HCT116 (cell line): ENCODE results near the gene IQGAP3. TPM values are rescaled to one million over a fixed set of nuclear protein-coding genes. Genes with fewer than 3 reads are reported as not detected.

Source experiments
- ATAC-seq: fragments of 200-7000 bp; cut with Tn5 transposase; 2 replicates; pipeline ENCODE4 v1.9.1; 2020; ENCODE audit warnings: mild to moderate bottlenecking, moderate library complexity
- BruUV-seq: library from RNA; stranded (reverse); fragments of 400-500 nt; replicated peaks from 2 replicates; lab custom pipeline; 2021; lab: Mats Ljungman, UMichigan
- CTCF ChIA-PET: fragments of 300-600 bp; sonication (Branson Sonifier 250); formaldehyde crosslinking; loops from one replicate; lab custom pipeline; 2021; ENCODE audit warnings: antibody characterized with exemption; lab: Charles Lee
- POLR2A ChIA-PET: fragments of 300-600, 350-600 bp; sonication (Branson Sonifier 250); formaldehyde crosslinking; loops from one replicate; lab custom pipeline; 2021; ENCODE audit warnings: antibody characterized with exemption; lab: Charles Lee
- RAD21 ChIA-PET, 2 experiments: fragments of 300-600 bp; sonication (Branson Sonifier 250); formaldehyde crosslinking; loops; one replicate each; lab custom pipeline; 2023; ENCODE audit warnings: low total read pairs in 2 of 2; ENCODE audit not compliant: uncharacterized antibody in 2 of 2, unreplicated experiment in 2 of 2, low non-redundant PET in 1 of 2; lab: Charles Lee
- DNase-seq: peaks from one replicate; pipeline ENCODE4 v3.0.0-alpha.2; 2010; ENCODE audit warnings: low read depth, low spot score
- H2AFZ ChIP-seq: fragments of 200-600 bp; shearing (Covaris generic), sonication (generic); 2 replicates; pipeline ENCODE4 v1.6.1; 2017; ENCODE audit warnings: low read depth, mixed run types, mixed read lengths, antibody characterized with exemption, low read length; ENCODE audit not compliant: poor library complexity, severe bottlenecking
- H3K27ac ChIP-seq: 2 replicates; pipeline ENCODE4 v1.5.1; 2012; ENCODE audit warnings: low read depth, low read length
- H3K27me3 ChIP-seq: fragments of 200-600 bp; sonication (generic); 2 replicates; pipeline ENCODE4 v1.6.1; 2016; ENCODE audit warnings: mixed run types, low read length, mixed read lengths; ENCODE audit not compliant: insufficient read depth
- H3K36me3 ChIP-seq, 2 experiments: fragments of 200-500 bp in 1 of 2; fragments of 200-600 bp in 1 of 2; sonication (Bioruptor generic) in 1 of 2; sonication (generic) in 1 of 2; 2 replicates each; pipeline versions ENCODE4 v1.5.1 to v1.6.1; 2014 to 2016; ENCODE audit warnings: low read length in 2 of 2, inconsistent platforms in 1 of 2, mixed read lengths in 1 of 2, mixed run types in 1 of 2; ENCODE audit not compliant: insufficient read depth in 2 of 2, control insufficient read depth in 1 of 2
- H3K4me1 ChIP-seq, 2 experiments: fragments of 200-600 bp in 1 of 2; sonication (generic) in 1 of 2; 2 replicates each; pipeline versions ENCODE4 v1.5.1 to v1.6.1; 2012 to 2017; ENCODE audit warnings: low read length in 2 of 2, inconsistent platforms in 1 of 2, mild to moderate bottlenecking in 1 of 2, mixed read lengths in 1 of 2, mixed run types in 1 of 2, moderate library complexity in 1 of 2; ENCODE audit not compliant: insufficient read depth in 2 of 2, control insufficient read depth in 1 of 2
- H3K4me2 ChIP-seq: fragments of 200-600 bp; sonication (generic); 2 replicates; pipeline ENCODE4 v1.6.1; 2017; ENCODE audit warnings: mixed run types, low read length, mixed read lengths
- H3K4me3 ChIP-seq, 2 experiments: fragments of 200-600 bp in 1 of 2; sonication (generic) in 1 of 2; replicated peaks in 1 of 2; 2 replicates each; pipeline ENCODE4 v1.5.1; 2011 to 2016; ENCODE audit warnings: low read length in 2 of 2, control low read depth in 1 of 2, low read depth in 1 of 2, mild to moderate bottlenecking in 1 of 2, mixed read lengths in 1 of 2, mixed run types in 1 of 2
- H3K79me2 ChIP-seq: fragments of 200-600 bp; sonication (generic); 2 replicates; pipeline ENCODE4 v1.6.1; 2017; ENCODE audit warnings: mild to moderate bottlenecking, mixed run types, low read length, moderate library complexity, mixed read lengths; ENCODE audit not compliant: insufficient read depth
- H3K9ac ChIP-seq: fragments of 200-600 bp; sonication (generic); 2 replicates; pipeline ENCODE4 v1.6.1; 2016; ENCODE audit warnings: low read length, mixed read lengths
- H3K9me2 ChIP-seq: fragments of 200-600 bp; sonication (generic), shearing (Covaris generic); 2 replicates; pipeline ENCODE4 v1.6.1; 2017; ENCODE audit warnings: mixed run types, mild to moderate bottlenecking, moderate library complexity; ENCODE audit not compliant: insufficient read depth
- H3K9me3 ChIP-seq, 2 experiments: fragments of 200-500 bp in 1 of 2; fragments of 200-600 bp in 1 of 2; sonication (Bioruptor generic) in 1 of 2; sonication (generic) in 1 of 2; 2 replicates each; pipeline ENCODE4 v1.6.1; 2014 to 2017; ENCODE audit warnings: low read length in 2 of 2, mixed read lengths in 2 of 2, inconsistent platforms in 1 of 2, low read depth in 1 of 2, mild to moderate bottlenecking in 1 of 2, mixed run types in 1 of 2, moderate library complexity in 1 of 2; ENCODE audit not compliant: control insufficient read depth in 1 of 2, insufficient read depth in 1 of 2
- H4K20me1 ChIP-seq: fragments of 200-600 bp; sonication (generic), shearing (Covaris generic); 2 replicates; pipeline ENCODE4 v1.6.1; 2017; ENCODE audit warnings: mixed run types, mild to moderate bottlenecking, moderate library complexity; ENCODE audit not compliant: insufficient read depth
- CBX3 ChIP-seq: IDR thresholded peaks from 2 replicates; pipeline ENCODE4 v1.6.1; 2012; ENCODE audit warnings: low read depth
- FOSL1 ChIP-seq: IDR thresholded peaks from 2 replicates; pipeline ENCODE4 v1.6.1; 2012; ENCODE audit warnings: low read depth
- JUND ChIP-seq: IDR thresholded peaks from 2 replicates; pipeline ENCODE4 v1.6.1; 2012
- POLR2AphosphoS5 ChIP-seq: IDR thresholded peaks from 2 replicates; pipeline ENCODE4 v1.6.1; 2011; ENCODE audit warnings: mild to moderate bottlenecking, low read depth, low read length, moderate library complexity
- RAD21 ChIP-seq: IDR thresholded peaks from 2 replicates; pipeline ENCODE4 v1.6.1; 2012; ENCODE audit warnings: low read depth, mild to moderate bottlenecking
- SP1 ChIP-seq: IDR thresholded peaks from 2 replicates; pipeline ENCODE4 v1.6.1; 2012; ENCODE audit warnings: low read depth
- YY1 ChIP-seq: IDR thresholded peaks from 2 replicates; pipeline ENCODE4 v1.6.1; 2011; ENCODE audit warnings: low read length, low read depth, moderate library complexity, mild to moderate bottlenecking; ENCODE audit not compliant: insufficient replicate concordance; ENCODE audit errors: extremely low read depth
- ZFX ChIP-seq: fragments of 450-650 bp; IDR thresholded peaks from 2 replicates; pipeline ENCODE4 v1.6.1; 2017
- intact Hi-C: fragments of 100-400 bp; cut with micrococcal nuclease; formaldehyde crosslinking; loops from 2 replicates; pipeline ENCODE4 v1.10.0; 2022
- total RNA-seq: library from RNA; stranded (reverse); gene quantifications from one replicate; pipeline ENCODE4 v1.2.1, GENCODE V29; 2021; ENCODE audit not compliant: unreplicated experiment
- TF ChIP-seq, protein P1 (sequence below): IDR thresholded peaks from 2 replicates; pipeline ENCODE4 v1.6.1; 2012
- TF ChIP-seq, protein P2 (sequence below), 3 experiments: fragments of 200-600 bp in 1 of 3; sonication (generic) in 1 of 3; IDR thresholded peaks in 2 of 3; conservative IDR thresholded peaks in 1 of 3; 2 replicates each; pipeline ENCODE4 v1.5.1; 2012 to 2017; ENCODE audit warnings: low read depth in 2 of 3, low read length in 2 of 3, antibody characterized with exemption in 1 of 3, borderline replicate concordance in 1 of 3, control low read depth in 1 of 3, mild to moderate bottlenecking in 1 of 3, mixed read lengths in 1 of 3, mixed run types in 1 of 3, moderate library complexity in 1 of 3; ENCODE audit not compliant: insufficient read depth in 1 of 3
- TF ChIP-seq, protein P3 (sequence below): IDR thresholded peaks from 2 replicates; pipeline ENCODE4 v1.6.1; 2012

IQGAP3 gene
- total RNA-seq, 1 experiment from 2014 or later = 38.8 TPM

DNA sequence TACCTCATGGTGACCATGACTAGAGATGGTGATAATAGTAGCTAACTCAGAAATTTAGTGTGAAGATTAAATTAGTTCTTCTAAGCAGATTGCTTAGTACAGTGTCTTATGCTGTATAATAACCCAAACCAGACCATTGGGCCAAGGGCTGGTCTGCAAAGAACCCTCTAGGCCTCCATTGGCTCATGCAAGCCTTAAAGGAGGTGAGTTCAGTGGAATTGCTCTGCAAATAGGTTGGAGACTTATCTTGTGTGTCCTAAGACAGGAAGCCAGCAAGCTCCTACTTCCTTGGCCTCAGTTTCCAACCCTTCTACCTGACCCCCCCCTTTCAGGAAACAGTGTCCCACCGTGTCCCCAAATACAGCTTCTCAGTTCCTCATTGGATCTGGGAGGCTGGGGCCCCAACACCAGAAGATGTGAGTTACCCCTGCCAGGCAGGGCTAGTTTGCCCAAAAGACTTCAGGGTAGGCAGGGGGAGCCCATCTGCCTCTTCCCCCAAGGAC, 69.9 kb downstream of the IQGAP3 start:
- H3K36me3 ChIP-seq = no peaks in the 10 kb centered on the region
- H3K9me2 ChIP-seq = no peaks in the 10 kb centered on the region
- ChIA-PET CTCF (interaction anchor here (1.3 to 2.2 kb wide), 2 partner anchors 22 to 57 kb away, joined by 6 to 11 read pairs; no protein-coding TSS in a partner anchor), POLR2A (interaction anchor here (0.6 to 1.3 kb wide), 4 partner anchors 17 to 165 kb away, joined by 3 to 6 read pairs (median 3); no protein-coding TSS in a partner anchor), RAD21 (interaction anchor here in 1 of 2 experiments (0.6 to 1.0 kb wide), 2 partner anchors 23 to 45 kb away, joined by 3 to 7 read pairs; no protein-coding TSS in a partner anchor)
- no peaks in the 10 kb centered on the region for H4K20me1 ChIP-seq
- TF ChIP-seq POLR2AphosphoS5 (no peak), CBX3 (no peak), SP1 (no peak), JUND (no peak)
- H3K4me3 ChIP-seq = peak overlapping the region; percentile 25 to 27
- H2AFZ ChIP-seq = no peak overlapping the region
- peak overlapping the region; percentile 97 for H3K9ac ChIP-seq
- peak overlapping the region; percentile 99 for H3K27ac ChIP-seq
- intact Hi-C loops = loop anchor here (10.0 kb wide), 1 partner anchor 242 kb away; the partner anchor contains the start of gene MRPL24
- H3K79me2 ChIP-seq = peaks cover 30% of the 10 kb centered on the region
- no TSS peak for BruUV-seq
- DNase-seq (no peak), ATAC-seq (no peak)
- H3K9me3 ChIP-seq = no peaks in the 10 kb centered on the region
- peak overlapping the region; percentile 93 for H3K4me2 ChIP-seq
- H3K27me3 ChIP-seq = no peaks in the 10 kb centered on the region
- H3K4me1 ChIP-seq = peaks cover 52 to 79% of the 10 kb centered on the region in 2 experiments

DNA sequence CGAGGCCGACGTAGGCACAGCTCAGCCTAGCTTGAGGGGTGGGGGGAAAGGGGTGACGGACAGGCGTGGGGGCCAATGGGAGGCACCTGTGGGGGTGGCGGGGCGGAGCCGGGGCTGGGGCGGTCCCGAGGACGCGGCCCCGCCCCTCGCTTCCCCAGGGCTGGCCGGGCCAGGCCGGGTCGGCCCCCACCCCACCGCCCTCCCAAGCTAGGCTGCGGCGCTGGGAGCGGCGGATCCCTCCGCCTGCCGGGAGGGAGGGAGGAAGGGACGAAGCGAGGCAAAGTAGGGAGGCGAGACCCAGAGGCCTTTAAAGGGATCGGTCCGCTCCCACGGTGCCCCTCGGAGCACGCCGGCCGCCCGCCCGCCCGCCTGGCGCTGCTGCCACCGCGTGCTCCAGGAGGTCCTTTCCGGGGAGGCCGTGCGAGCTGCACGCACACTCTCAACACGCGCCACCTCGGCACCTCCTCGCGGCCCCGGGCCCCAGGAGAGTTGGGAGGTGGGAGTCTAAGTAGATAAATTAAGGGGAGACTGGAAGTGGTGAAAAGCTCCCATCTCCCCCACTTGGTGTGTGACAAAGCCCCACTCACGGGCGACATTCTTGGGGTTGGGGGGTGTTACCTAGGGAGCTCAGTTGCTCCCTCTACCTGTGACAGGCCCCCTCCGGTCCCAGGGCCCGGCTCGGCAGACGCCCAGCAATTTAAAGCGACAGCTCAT, 71.4 kb downstream of the IQGAP3 start:
- peak overlapping the region; percentile 93 for H3K4me2 ChIP-seq
- no peaks in the 10 kb centered on the region for H3K36me3 ChIP-seq
- peak overlapping the region; percentile 99 for H3K27ac ChIP-seq
- POLR2A ChIA-PET = interaction anchor here (0.6 to 1.6 kb wide), 6 partner anchors 9 to 266 kb away, joined by 3 to 10 read pairs (median 4); partner anchors contain the start of genes CRABP2 and PRCC
- CTCF ChIA-PET = interaction anchor here (0.8 to 2.2 kb wide), 9 partner anchors 10 to 226 kb away, joined by 3 to 14 read pairs (median 5); no protein-coding TSS in a partner anchor
- peak; percentile 86 for DNase-seq
- TF ChIP-seq, protein P1, sequence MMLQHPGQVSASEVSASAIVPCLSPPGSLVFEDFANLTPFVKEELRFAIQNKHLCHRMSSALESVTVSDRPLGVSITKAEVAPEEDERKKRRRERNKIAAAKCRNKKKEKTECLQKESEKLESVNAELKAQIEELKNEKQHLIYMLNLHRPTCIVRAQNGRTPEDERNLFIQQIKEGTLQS = no peak
- no peak for TF ChIP-seq CBX3
- TF ChIP-seq RAD21 = no peak
- peak; percentile 49; the same call in 1 of the 2 replicates for TF ChIP-seq POLR2AphosphoS5
- TF ChIP-seq FOSL1 = no peak
- TF ChIP-seq ZFX = peak; percentile 57
- peak; percentile 41 for TF ChIP-seq YY1
- TF ChIP-seq, protein P2, sequence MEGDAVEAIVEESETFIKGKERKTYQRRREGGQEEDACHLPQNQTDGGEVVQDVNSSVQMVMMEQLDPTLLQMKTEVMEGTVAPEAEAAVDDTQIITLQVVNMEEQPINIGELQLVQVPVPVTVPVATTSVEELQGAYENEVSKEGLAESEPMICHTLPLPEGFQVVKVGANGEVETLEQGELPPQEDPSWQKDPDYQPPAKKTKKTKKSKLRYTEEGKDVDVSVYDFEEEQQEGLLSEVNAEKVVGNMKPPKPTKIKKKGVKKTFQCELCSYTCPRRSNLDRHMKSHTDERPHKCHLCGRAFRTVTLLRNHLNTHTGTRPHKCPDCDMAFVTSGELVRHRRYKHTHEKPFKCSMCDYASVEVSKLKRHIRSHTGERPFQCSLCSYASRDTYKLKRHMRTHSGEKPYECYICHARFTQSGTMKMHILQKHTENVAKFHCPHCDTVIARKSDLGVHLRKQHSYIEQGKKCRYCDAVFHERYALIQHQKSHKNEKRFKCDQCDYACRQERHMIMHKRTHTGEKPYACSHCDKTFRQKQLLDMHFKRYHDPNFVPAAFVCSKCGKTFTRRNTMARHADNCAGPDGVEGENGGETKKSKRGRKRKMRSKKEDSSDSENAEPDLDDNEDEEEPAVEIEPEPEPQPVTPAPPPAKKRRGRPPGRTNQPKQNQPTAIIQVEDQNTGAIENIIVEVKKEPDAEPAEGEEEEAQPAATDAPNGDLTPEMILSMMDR (IDR thresholded peaks at IDR 0.05 in 2 of 3, conservative IDR thresholded peaks at IDR 0.05 in 1 of 3; ENCODE audit: borderline replicate concordance in 1 of 3, insufficient read depth in 1 of 3, low read depth in 2 of 3, low read length in 2 of 3) = peak in 2 of 3 experiments; percentile 54 to 59; a peak in 4 of 6 replicates
- TF ChIP-seq, protein P3, sequence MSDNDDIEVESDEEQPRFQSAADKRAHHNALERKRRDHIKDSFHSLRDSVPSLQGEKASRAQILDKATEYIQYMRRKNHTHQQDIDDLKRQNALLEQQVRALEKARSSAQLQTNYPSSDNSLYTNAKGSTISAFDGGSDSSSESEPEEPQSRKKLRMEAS = no peak
- no peaks in the 10 kb centered on the region for H3K9me2 ChIP-seq
- peaks cover 45% of the 10 kb centered on the region for H3K79me2 ChIP-seq
- peak overlapping the region; percentile 89 to 97 for H3K4me3 ChIP-seq
- RAD21 ChIA-PET = interaction anchor here (0.6 to 1.5 kb wide), 8 partner anchors 8 to 115 kb away, joined by 3 to 7 read pairs (median 4); no protein-coding TSS in a partner anchor
- no peaks in the 10 kb centered on the region for H4K20me1 ChIP-seq
- peak; percentile 76 for ATAC-seq
- H3K4me1 ChIP-seq = peaks cover 57 to 89% of the 10 kb centered on the region in 2 experiments
- BruUV-seq = TSS peak; percentile 42
- H3K9ac ChIP-seq = peak overlapping the region; percentile 97
- intact Hi-C loops = loop anchor here (2.0 to 10.0 kb wide), 2 partner anchors 44 to 244 kb away; partner anchors contain the start of gene MRPL24
- H3K27me3 ChIP-seq = no peaks in the 10 kb centered on the region
- no peaks in the 10 kb centered on the region for H3K9me3 ChIP-seq
- no peak overlapping the region for H2AFZ ChIP-seq
